K562 treated with DMSO at 1 percent for 48 hours (cell line): ENCODE results near the gene APLNR. TPM values are rescaled to one million over a fixed set of nuclear protein-coding genes. Genes with fewer than 3 reads are reported as not detected.

Experiments used
- total RNA-seq: library from RNA; unstranded; fragments of 300-600 nt; gene quantifications from 2 replicates; pipeline ENCODE4 v1.2.3, GENCODE V29; 2022; ENCODE audit warnings: low replicate concordance; ENCODE audit errors: extremely low read depth

The APLNR gene
- total RNA-seq, result not detected in 2 replicates

DNA sequence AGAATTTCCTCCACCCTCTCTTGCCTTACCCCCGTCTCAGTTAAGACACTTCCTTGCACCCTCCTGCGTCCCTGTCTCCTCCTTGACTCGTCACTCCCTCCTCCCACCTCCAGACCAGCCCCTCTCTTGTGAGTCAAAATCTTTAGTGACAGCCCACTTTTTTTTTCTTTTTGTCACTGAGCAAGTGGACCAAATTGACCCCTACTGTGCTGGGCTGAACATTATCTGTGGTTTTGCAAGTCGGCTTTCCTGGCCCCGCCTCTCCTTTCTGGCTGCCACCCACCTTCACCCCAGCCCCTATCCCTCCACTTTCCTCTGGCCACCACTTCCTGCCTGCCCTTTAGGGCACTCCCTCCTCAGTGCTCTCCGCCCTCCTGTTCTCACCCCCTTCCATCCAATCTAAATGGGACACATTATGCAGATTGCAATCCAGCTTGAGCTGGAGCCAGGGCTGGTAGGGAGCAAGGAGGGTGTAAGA is at the start of gene APLNR:
APLNR (minus strand) TSS at position 47 of the 478 bp plus-strand sequence. CDS start 246 bp downstream, outside the sequence.

Other genes starting within 250 kb of the APLNR start
- not detected in 2 replicates for gene OR5AK2, start 248.3 kb downstream of the APLNR start, total RNA-seq
- not detected in 2 replicates for gene LRRC55, start 55.3 kb downstream of the APLNR start, total RNA-seq
- gene TNKS1BP1, start 87.7 kb upstream of the APLNR start, total RNA-seq, result not detected in 2 replicates
- not detected in 2 replicates for gene SSRP1, start 98.6 kb upstream of the APLNR start, total RNA-seq
- not detected in 2 replicates for gene P2RX3, start 101.1 kb upstream of the APLNR start, total RNA-seq
- not detected in 2 replicates for gene PRG3, start 143.9 kb upstream of the APLNR start, total RNA-seq
- not detected in 2 replicates for gene PRG2, start 153.4 kb upstream of the APLNR start, total RNA-seq
- gene SLC43A3, start 189.9 kb upstream of the APLNR start, total RNA-seq, result not detected in 2 replicates
- not detected in 2 replicates for gene RTN4RL2, start 223.3 kb upstream of the APLNR start, total RNA-seq